ENCODE measurements around the gene KLK1. TPM values are rescaled to one million over a fixed set of nuclear protein-coding genes. Genes with fewer than 3 reads are reported as not detected.

KLK1 gene
- total and polyA plus RNA-seq, 2 donors, result 0.39 TPM; not detected in 1

- DNase-seq (ENCODE audit: extremely low spot score), result no peak
- Histone ChIP-seq H3K4me1 (ENCODE audit: insufficient read depth) (no peaks in the 10 kb centered on the region), H3K4me3 (ENCODE audit: low read depth, low read length) (no peak overlapping the region), H3K27ac (ENCODE audit: low read depth) (no peak overlapping the region), H3K36me3 (ENCODE audit: insufficient read depth) (no peaks in the 10 kb centered on the region)
- 89% methylated on average over 8 of the region's 8 CpGs for WGBS
Measured at GRCh38 chr19:50832666-50833065, 9.1 kb upstream of the KLK1 start.

GRCh38 chr19:50831026-50831396, 7.4 kb upstream of the KLK1 start:
- Histone ChIP-seq H3K27ac (ENCODE audit: low read depth) (no peak overlapping the region), H3K4me1 (ENCODE audit: insufficient read depth) (no peaks in the 10 kb centered on the region), H3K36me3 (ENCODE audit: insufficient read depth) (no peaks in the 10 kb centered on the region), H3K4me3 (ENCODE audit: low read depth, low read length) (no peak overlapping the region)
- DNase-seq (ENCODE audit: extremely low spot score), result no peak
- WGBS, result 75% methylated on average over 7 of the region's 7 CpGs

GRCh38 chr19:50830266-50831025, 6.9 kb upstream of the KLK1 start:
- WGBS, result 51% methylated on average over 17 of the region's 17 CpGs
- no peak overlapping the region for H3K27ac ChIP-seq (ENCODE audit: low read depth)
- no peak for DNase-seq (ENCODE audit: extremely low spot score)
- H3K4me1 ChIP-seq (ENCODE audit: insufficient read depth), result no peaks in the 10 kb centered on the region
- H3K4me3 ChIP-seq (ENCODE audit: low read depth, low read length), result no peak overlapping the region
- no peaks in the 10 kb centered on the region for H3K36me3 ChIP-seq (ENCODE audit: insufficient read depth)

GRCh38 chr19:50829801-50830200, 6.2 kb upstream of the KLK1 start:
- Histone ChIP-seq H3K4me1 (ENCODE audit: insufficient read depth) (no peaks in the 10 kb centered on the region), H3K27ac (ENCODE audit: low read depth) (no peak overlapping the region), H3K4me3 (ENCODE audit: low read depth, low read length) (no peak overlapping the region), H3K36me3 (ENCODE audit: insufficient read depth) (no peaks in the 10 kb centered on the region)
- no peak for DNase-seq (ENCODE audit: extremely low spot score)
- WGBS, result 70% methylated on average over 5 of the region's 5 CpGs

- Histone ChIP-seq H3K4me1 (ENCODE audit: insufficient read depth) (no peaks in the 10 kb centered on the region), H3K4me3 (ENCODE audit: low read depth, low read length) (no peak overlapping the region), H3K36me3 (ENCODE audit: insufficient read depth) (no peaks in the 10 kb centered on the region), H3K27ac (ENCODE audit: low read depth) (no peak overlapping the region)
- 79% methylated on average over 14 of the region's 14 CpGs for WGBS
- DNase-seq (ENCODE audit: extremely low spot score), result no peak
Measured at GRCh38 chr19:50827476-50827875, 3.9 kb upstream of the KLK1 start.

- WGBS, result 80% methylated on average over 43 of the region's 43 CpGs
- H3K4me1 ChIP-seq (ENCODE audit: insufficient read depth), result no peaks in the 10 kb centered on the region
- no peak overlapping the region for H3K27ac ChIP-seq (ENCODE audit: low read depth)
- H3K4me3 ChIP-seq (ENCODE audit: low read depth, low read length), result no peak overlapping the region
- DNase-seq (ENCODE audit: extremely low spot score), result no peak
- no peaks in the 10 kb centered on the region for H3K36me3 ChIP-seq (ENCODE audit: insufficient read depth)
Measured at GRCh38 chr19:50826492-50827240, 3.1 kb upstream of the KLK1 start.

- no peak overlapping the region for H3K4me3 ChIP-seq (ENCODE audit: low read depth, low read length)
- 77% methylated on average over 7 of the region's 7 CpGs for WGBS
- no peaks in the 10 kb centered on the region for H3K4me1 ChIP-seq (ENCODE audit: insufficient read depth)
- DNase-seq (ENCODE audit: extremely low spot score), result no peak
- no peak overlapping the region for H3K27ac ChIP-seq (ENCODE audit: low read depth)
- H3K36me3 ChIP-seq (ENCODE audit: insufficient read depth), result no peaks in the 10 kb centered on the region
Measured at GRCh38 chr19:50822661-50823208, 852 bp downstream of the KLK1 start.

- Histone ChIP-seq H3K27ac (ENCODE audit: low read depth) (no peak overlapping the region), H3K4me1 (ENCODE audit: insufficient read depth) (no peaks in the 10 kb centered on the region), H3K36me3 (ENCODE audit: insufficient read depth) (no peaks in the 10 kb centered on the region), H3K4me3 (ENCODE audit: low read depth, low read length) (no peak overlapping the region)
- DNase-seq (ENCODE audit: extremely low spot score), result no peak
- WGBS, result 60% methylated on average over 8 of the region's 8 CpGs
Measured at GRCh38 chr19:50821622-50822021, 2.0 kb downstream of the KLK1 start.

GRCh38 chr19:50821248-50821612, 2.4 kb downstream of the KLK1 start:
- no peak for DNase-seq (ENCODE audit: extremely low spot score)
- WGBS, result 61% methylated on average over 4 of the region's 4 CpGs
- H3K4me1 ChIP-seq (ENCODE audit: insufficient read depth), result no peaks in the 10 kb centered on the region
- H3K27ac ChIP-seq (ENCODE audit: low read depth), result no peak overlapping the region
- H3K36me3 ChIP-seq (ENCODE audit: insufficient read depth), result no peaks in the 10 kb centered on the region
- H3K4me3 ChIP-seq (ENCODE audit: low read depth, low read length), result no peak overlapping the region

- no peaks in the 10 kb centered on the region for H3K4me1 ChIP-seq (ENCODE audit: insufficient read depth)
- H3K27ac ChIP-seq (ENCODE audit: low read depth), result no peak overlapping the region
- no peaks in the 10 kb centered on the region for H3K36me3 ChIP-seq (ENCODE audit: insufficient read depth)
- no peak for DNase-seq (ENCODE audit: extremely low spot score)
- 4% methylated on average over 21 of the region's 21 CpGs for WGBS
- no peak overlapping the region for H3K4me3 ChIP-seq (ENCODE audit: low read depth, low read length)
Measured at GRCh38 chr19:50820549-50821247, 2.9 kb downstream of the KLK1 start.

- no peaks in the 10 kb centered on the region for H3K4me1 ChIP-seq (ENCODE audit: insufficient read depth)
- no peaks in the 10 kb centered on the region for H3K36me3 ChIP-seq (ENCODE audit: insufficient read depth)
- 11% methylated on average over 15 of the region's 15 CpGs for WGBS
- no peak overlapping the region for H3K4me3 ChIP-seq (ENCODE audit: low read depth, low read length)
- H3K27ac ChIP-seq (ENCODE audit: low read depth), result no peak overlapping the region
- DNase-seq (ENCODE audit: extremely low spot score), result no peak
Measured at GRCh38 chr19:50820086-50820485, 3.5 kb downstream of the KLK1 start.

GRCh38 chr19:50819636-50820035, 4.0 kb downstream of the KLK1 start:
- no peaks in the 10 kb centered on the region for H3K36me3 ChIP-seq (ENCODE audit: insufficient read depth)
- 31% methylated on average over 8 of the region's 8 CpGs for WGBS
- no peaks in the 10 kb centered on the region for H3K4me1 ChIP-seq (ENCODE audit: insufficient read depth)
- no peak for DNase-seq (ENCODE audit: extremely low spot score)
- no peak overlapping the region for H3K27ac ChIP-seq (ENCODE audit: low read depth)
- H3K4me3 ChIP-seq (ENCODE audit: low read depth, low read length), result no peak overlapping the region

GRCh38 chr19:50818859-50819472, 4.6 kb downstream of the KLK1 start:
- 70% methylated on average over 12 of the region's 12 CpGs for WGBS
- Histone ChIP-seq H3K36me3 (ENCODE audit: insufficient read depth) (no peaks in the 10 kb centered on the region), H3K27ac (ENCODE audit: low read depth) (no peak overlapping the region), H3K4me1 (ENCODE audit: insufficient read depth) (no peaks in the 10 kb centered on the region), H3K4me3 (ENCODE audit: low read depth, low read length) (no peak overlapping the region)
- no peak for DNase-seq (ENCODE audit: extremely low spot score)
